IPS-NIHi7 (cell line): Measurements from ENCODE around the gene ROBO3.

Experiments used
- DNase-seq: peaks from one replicate; pipeline ENCODE4 v3.0.0; 2012; ENCODE audit warnings: mixed read lengths; ENCODE audit errors: extremely low spot score

Gene ROBO3

DNA sequence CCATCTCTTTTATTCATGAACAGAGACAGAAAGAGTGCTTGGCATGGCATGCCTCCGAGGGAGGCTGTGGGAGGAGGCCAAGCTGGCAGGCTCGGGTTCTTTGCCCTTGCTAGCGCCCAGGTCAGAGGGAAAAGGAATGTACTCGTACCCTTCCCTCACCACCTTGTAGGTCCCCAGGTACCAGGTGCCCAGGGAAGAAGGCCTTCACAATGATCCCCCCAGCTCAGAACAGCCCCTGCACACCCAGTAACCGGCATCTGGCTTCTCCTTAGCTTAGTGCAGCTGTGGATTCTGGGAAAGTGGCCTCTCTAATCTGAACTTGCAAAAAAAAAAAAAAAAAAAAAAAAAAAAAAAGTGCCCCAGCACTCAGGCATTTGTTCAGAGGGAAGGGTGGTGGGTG is 55.1 kb downstream of the ROBO3 start:
- DNase-seq: no peak

DNA sequence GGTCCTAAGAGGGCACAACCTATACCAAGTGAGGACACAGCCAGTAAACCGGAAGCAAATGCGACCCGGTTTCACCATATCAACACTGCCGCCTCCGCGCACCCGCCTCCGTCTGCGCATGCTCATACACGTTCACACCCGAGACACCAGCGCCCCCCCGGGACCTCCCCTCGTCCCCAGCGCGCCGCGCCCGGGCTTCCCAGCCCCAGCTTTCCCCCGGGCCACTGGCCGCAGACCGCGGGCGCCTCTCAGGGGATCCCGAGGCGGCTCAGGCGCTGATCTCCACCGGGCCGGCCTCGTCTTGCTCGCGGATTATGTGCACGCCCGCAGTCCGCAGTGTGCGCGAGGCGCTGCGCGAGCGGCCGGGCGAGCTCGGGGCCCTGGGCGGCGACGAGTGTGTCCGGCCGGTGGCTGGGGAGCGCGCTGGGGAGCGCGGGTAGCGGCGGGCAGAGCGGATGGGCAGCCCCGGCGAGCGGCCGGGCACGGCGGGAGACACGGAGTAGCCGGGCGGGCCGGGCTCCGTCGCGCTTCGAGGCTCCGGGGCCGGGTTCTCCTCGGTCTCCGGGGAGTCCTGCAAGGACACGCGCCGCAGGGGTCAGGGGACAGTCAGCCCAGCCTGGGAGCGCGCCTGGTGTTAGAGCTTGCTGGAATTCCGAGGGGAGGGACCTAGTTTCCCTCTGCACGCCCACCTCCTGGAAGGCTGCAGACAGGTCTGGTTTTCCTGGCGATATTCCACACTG is 55.8 kb downstream of the ROBO3 start:
- peak; percentile 92 for DNase-seq

DNA sequence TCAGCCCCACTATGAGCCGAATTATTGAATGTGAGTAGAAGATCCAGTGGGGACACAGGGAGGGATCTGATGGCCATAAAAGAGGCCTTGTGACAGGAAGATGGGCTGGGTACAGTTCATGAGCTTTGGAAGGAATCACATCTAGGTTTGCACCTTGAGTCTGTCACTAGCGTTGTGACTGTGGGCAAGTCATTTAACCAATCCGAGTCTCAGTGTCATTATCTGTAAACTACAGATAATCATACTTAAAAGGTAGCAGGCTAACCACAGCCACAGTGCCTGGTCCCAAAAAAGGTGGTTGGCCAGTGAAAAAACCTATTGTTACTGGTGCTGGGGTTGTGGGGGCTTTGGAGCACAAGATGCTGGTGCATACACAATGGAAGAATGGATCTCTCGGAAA is 57.6 kb downstream of the ROBO3 start:
- no peak for DNase-seq

DNA sequence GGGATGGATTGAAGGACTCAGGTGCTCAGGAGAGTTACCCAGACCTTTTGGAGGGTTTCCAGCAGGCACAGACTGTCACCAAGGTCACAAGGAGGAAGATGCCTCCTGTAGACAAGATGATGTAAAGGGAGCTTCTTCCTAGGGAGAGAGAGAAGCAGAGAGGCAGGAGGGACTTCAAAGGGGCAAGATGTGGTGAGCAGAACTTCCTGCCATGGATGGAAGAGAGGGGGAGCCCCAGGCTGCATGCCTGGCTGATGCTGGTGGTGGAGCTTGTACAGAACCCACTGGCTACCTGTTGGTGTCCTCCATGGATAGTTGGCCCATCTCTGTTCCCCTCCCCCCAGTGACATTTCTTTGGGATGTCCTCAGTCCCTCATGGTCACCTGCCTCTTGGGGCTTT is 58.1 kb downstream of the ROBO3 start:
- DNase-seq: no peak

DNA sequence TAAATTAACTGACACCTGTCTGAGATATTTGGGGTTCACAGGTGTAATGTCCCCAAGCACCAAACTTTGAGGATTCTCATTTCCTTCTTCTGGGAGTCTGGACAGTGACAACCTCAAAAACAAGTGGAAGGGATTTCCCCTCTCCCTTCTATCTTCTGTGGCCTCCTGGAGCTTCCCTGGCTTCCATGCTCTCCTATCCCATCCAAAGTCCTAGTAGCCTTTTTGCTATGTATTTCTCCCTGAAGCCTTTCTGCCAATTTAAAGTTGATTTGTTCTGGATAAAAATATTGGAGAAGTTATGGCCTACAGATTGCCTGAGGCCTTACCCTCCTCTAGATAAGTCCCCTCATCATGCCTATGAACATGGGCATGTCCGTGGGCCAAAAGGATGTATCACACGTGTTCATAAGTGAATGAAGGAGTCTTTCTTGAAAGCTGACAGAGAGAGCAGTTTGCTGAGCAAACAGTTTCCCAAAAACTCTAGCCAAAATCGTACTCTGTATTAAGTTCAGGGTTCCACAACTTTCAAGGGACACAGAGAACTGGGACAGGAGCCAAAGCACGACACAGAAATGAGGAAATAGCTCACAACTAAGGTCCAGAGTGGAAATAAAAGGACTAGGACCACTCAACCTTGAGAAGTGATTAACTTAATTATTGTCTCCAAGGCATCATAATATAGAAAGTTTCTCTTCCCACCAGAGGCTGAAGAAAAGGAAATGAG is 63.9 kb downstream of the ROBO3 start:
- no peak for DNase-seq

DNA sequence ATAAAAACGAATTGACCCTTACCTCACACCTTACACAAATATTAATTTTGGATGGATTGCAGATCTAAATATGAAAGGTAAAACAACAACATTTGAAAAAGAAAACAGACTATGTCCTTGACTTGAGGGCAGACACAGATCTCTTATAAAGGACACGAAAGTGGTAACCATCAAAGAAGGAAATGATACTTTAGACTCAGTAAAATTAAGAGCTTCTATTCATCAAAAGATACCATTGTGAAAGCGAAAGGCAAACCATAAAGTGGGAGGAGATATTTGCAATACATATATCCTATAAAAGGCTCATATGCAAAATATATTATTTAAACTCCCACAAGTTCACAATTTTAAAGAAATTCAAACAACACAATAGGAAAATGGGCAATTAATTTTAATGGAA is 65.6 kb downstream of the ROBO3 start:
- no peak for DNase-seq
